Fibroblast of skin of left quadriceps (primary cell): ENCODE measurements around the gene PHEX.

ENCODE experiments used
- DNase-seq, 2 experiments: peaks; one replicate each; pipeline ENCODE4 v3.0.0-alpha.2; 2013; ENCODE audit warnings: low read depth in 2 of 2

Gene PHEX

GRCh38 chrX:22032084-22032483, at the start of gene PHEX:
TSS of gene PHEX (plus strand) at chrX:22032325. CDS start at chrX:22033006, 681 bp downstream.
- DNase-seq: no peak

GRCh38 chrX:21985332-21985777, 46.8 kb upstream of the PHEX start:
- DNase-seq: peak; percentile 53 to 54

- no peak for DNase-seq
These were observed 45.5 kb upstream of the PHEX start for GRCh38 chrX:21986596-21986995.

- DNase-seq: no peak
These were observed 42.7 kb upstream of the PHEX start for GRCh38 chrX:21989384-21989783.

- DNase-seq: no peak
These were observed 41.3 kb upstream of the PHEX start for GRCh38 chrX:21990832-21991231.

GRCh38 chrX:21991504-21991903, 40.6 kb upstream of the PHEX start:
- no peak for DNase-seq

GRCh38 chrX:21993265-21993664, 38.9 kb upstream of the PHEX start:
- DNase-seq: no peak

- DNase-seq: peak; percentile 27 to 30
These were observed 35.2 kb upstream of the PHEX start for GRCh38 chrX:21996872-21997455.

GRCh38 chrX:21998037-21998436, 34.1 kb upstream of the PHEX start:
- no peak for DNase-seq

GRCh38 chrX:22004866-22005265, 27.3 kb upstream of the PHEX start:
- DNase-seq: no peak

GRCh38 chrX:22012051-22012450, 20.1 kb upstream of the PHEX start:
- no peak for DNase-seq

- DNase-seq: no peak
These were observed 19.2 kb upstream of the PHEX start for GRCh38 chrX:22012931-22013330.

- DNase-seq: no peak
These were observed 16.9 kb upstream of the PHEX start for GRCh38 chrX:22015139-22015750.

- no peak for DNase-seq
These were observed 10.3 kb upstream of the PHEX start for GRCh38 chrX:22021751-22022324.

- no peak for DNase-seq
These were observed 7.5 kb upstream of the PHEX start for GRCh38 chrX:22024577-22024976.

GRCh38 chrX:22025751-22026150, 6.4 kb upstream of the PHEX start:
- no peak for DNase-seq

- DNase-seq: no peak
These were observed 5.4 kb upstream of the PHEX start for GRCh38 chrX:22026731-22027130.

GRCh38 chrX:22032506-22032905, 381 bp downstream of the PHEX start:
- DNase-seq: no peak

- no peak for DNase-seq
These were observed 1.7 kb downstream of the PHEX start for GRCh38 chrX:22033818-22034217.

- no peak for DNase-seq
These were observed 3.1 kb downstream of the PHEX start for GRCh38 chrX:22035236-22035635.

- DNase-seq: no peak
These were observed 5.1 kb downstream of the PHEX start for GRCh38 chrX:22037225-22037624.

GRCh38 chrX:22037911-22038537, 5.9 kb downstream of the PHEX start:
- DNase-seq: no peak

GRCh38 chrX:22039541-22039940, 7.4 kb downstream of the PHEX start:
- DNase-seq: no peak
